Epithelial cell of proximal tubule (primary cell): ENCODE measurements around the gene DUSP22. TPM values are rescaled to one million over a fixed set of nuclear protein-coding genes. Genes with fewer than 3 reads are reported as not detected.

Experiments used
- DNase-seq: peaks from one replicate; pipeline ENCODE4 v3.0.0-alpha.2; 2011; ENCODE audit warnings: low read depth
- H3K4me3 ChIP-seq: 2 replicates; pipeline ENCODE4 v1.5.1; 2011; ENCODE audit warnings: low read depth, mild to moderate bottlenecking, low read length
- total RNA-seq: library from RNA; depleted of rRNA; stranded (reverse); fragments of >200 nt; gene quantifications from 2 replicates; pipeline ENCODE4 v1.2.3, GENCODE V29; 2015
- TF ChIP-seq, protein P1 (sequence below): conservative IDR thresholded peaks from 2 replicates; pipeline ENCODE4 v1.5.1; 2012; ENCODE audit warnings: low read depth, mild to moderate bottlenecking, low read length

The DUSP22 gene
- total RNA-seq, 1 donor from 2014 or later: 25.3 TPM

DNA sequence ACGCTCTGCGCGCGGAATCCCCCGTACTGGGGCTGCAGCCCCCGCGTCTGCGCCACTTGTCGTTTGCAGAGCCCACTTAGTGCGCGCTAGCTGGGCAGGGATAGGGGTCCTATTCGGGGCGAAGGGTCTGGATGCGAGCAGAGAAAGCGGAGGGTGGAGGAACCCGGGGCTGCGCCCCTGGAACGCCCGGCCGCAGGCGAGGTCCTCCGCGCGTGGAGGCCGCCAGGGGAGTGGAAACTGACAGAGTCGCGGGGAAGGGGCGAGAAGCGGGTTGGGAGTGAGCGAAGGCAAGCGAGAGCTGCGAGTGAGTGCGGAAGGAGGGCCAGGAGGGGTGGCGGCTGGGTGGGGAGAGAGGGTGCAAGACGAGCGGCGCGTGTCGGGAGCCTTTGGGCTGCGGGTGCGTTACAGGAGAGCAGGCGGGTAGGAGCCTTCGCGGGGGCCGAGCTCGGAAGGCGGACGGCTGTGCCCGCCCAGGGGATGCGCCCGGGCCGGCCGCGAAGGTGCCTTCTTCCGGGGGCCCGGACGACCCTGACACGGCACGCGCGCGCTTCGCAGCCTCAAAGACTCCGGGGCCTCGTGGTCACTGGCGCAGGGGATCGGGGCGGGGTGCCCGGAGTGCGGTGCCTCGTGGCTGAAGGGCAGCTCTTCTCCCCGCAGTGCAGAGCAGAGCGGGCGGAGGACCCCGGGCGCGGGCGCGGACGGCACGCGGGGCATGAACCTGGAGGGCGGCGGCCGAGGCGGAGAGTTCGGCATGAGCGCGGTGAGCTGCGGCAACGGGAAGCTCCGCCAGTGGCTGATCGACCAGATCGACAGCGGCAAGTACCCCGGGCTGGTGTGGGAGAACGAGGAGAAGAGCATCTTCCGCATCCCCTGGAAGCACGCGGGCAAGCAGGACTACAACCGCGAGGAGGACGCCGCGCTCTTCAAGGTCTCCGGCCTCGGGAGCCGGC lies 100.4 kb downstream of the DUSP22 start:
- H3K4me3 ChIP-seq: peak overlapping the region; percentile 45
- TF ChIP-seq, protein P1, sequence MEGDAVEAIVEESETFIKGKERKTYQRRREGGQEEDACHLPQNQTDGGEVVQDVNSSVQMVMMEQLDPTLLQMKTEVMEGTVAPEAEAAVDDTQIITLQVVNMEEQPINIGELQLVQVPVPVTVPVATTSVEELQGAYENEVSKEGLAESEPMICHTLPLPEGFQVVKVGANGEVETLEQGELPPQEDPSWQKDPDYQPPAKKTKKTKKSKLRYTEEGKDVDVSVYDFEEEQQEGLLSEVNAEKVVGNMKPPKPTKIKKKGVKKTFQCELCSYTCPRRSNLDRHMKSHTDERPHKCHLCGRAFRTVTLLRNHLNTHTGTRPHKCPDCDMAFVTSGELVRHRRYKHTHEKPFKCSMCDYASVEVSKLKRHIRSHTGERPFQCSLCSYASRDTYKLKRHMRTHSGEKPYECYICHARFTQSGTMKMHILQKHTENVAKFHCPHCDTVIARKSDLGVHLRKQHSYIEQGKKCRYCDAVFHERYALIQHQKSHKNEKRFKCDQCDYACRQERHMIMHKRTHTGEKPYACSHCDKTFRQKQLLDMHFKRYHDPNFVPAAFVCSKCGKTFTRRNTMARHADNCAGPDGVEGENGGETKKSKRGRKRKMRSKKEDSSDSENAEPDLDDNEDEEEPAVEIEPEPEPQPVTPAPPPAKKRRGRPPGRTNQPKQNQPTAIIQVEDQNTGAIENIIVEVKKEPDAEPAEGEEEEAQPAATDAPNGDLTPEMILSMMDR: no peak

DNA sequence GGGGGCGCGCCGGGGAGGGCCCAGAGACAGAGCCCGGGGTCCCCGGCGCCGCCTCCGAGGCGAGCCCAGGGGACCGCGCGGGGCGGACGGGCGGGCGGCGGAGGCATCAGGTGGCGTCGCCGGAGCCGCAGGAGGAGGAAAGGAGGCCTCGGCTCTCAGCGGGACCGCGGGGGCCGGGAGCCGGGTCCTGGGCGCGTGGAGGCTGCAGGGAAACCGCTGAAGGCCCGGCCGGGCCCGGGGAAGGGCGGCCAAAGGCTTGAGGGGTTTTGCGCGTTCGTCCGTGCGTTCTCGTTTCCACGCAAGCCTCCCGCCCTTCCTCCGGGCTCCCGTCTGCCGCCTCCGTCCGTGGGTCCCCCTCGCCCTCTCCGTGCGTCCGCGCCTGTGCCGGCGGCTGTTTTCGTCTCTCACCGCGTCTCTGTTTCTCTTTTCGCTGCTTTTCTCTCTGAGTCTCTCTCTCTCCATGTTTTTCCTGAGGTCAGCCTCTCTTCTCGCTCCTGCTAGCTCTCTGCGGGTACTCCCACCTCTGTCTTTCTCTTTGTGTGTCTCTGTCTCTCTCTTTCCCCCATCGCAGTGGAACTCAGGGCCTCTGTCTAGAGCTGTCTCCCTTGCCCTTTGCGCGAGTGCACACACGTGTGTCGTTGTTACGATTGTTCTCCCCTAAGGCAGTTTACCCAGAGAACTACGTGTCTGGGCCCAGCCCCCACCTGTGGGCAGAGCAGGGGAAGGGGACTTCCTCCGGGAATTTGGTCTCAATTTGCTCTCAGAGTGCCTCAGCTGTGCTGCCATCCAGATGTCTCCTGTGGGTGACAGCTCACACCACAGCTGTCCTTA lies 101.3 kb downstream of the DUSP22 start:
- TF ChIP-seq, protein P1: no peak
- no peak for DNase-seq
- peak overlapping the region; percentile 45 for H3K4me3 ChIP-seq

More for the DNA sequence above, 100.4 kb downstream of the DUSP22 start:
- no peak for DNase-seq

DNA sequence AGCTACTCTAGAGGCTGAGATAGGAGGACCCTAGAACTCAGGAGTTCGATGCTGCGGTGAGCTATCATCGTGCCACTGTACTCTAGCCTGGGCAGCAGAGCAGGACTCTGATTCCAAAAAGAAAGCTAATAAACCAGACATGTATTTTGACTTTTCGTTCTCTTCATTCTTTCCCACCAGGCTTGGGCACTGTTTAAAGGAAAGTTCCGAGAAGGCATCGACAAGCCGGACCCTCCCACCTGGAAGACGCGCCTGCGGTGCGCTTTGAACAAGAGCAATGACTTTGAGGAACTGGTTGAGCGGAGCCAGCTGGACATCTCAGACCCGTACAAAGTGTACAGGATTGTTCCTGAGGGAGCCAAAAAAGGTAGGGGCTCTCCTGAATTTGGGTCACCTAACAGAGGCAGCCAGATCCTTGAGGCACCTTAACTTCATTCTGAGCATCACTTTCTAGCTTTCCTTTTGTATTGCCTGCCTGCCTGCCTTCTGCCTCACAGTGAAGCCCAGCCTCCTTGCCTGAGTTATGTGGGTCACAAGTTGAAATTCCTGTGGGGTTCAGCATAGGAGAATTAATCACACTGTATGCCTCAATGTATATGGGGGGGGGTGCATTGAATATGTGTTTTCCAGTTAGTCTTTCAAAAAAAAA lies 102.5 kb downstream of the DUSP22 start:
- no peak overlapping the region for H3K4me3 ChIP-seq
- TF ChIP-seq, protein P1: no peak
- DNase-seq: no peak

DNA sequence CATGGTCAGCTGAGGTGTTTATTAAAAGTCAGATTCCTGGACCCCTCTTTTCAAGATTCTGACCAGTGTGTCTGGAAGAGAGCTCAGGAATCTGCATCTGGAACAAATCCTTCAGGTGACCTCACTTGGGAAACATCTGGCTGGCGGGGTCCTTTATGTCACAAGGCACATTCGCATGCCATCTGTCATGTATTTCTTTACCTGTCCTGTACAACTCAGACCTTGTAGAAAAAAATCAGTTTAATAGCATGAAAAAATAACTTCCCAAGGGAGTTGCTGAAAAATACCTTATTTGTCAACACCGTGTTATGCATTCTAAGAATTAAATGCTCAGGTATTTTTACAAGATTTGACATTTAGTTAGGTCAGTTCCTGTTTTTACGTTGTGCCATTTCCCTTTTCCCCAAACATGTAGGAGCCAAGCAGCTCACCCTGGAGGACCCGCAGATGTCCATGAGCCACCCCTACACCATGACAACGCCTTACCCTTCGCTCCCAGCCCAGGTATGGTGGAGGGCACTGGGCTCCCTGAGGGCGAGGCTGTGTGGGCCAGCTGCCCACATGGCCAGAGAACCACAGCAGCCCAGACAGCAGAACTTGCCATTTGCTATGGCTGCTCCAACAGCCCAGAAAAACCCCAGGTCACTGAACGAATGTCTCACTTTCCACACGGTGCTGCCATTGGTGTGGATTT lies 103.3 kb downstream of the DUSP22 start:
- DNase-seq: no peak
- H3K4me3 ChIP-seq: no peak overlapping the region
- TF ChIP-seq, protein P1: no peak

DNA sequence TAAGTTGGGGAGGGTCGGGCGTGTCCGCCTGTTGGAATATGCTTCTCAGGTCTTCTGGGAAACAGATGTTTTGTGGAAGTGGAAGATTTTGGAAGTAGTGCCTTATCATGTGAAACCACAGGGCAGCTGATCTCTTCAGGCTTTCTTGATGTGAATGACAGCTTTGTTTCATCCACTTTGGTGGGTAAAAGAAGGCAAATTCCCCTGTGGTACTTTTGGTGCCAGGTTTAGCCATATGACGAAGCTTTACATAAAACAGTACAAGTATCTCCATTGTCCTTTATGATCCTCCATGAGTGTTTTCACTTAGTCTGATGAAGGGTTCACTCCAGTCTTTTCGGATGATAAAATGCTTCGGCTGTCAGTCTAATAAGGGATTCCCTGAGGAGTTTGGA lies 103.8 kb downstream of the DUSP22 start:
- TF ChIP-seq, protein P1: no peak
- H3K4me3 ChIP-seq: no peak overlapping the region
- DNase-seq: no peak

DNA sequence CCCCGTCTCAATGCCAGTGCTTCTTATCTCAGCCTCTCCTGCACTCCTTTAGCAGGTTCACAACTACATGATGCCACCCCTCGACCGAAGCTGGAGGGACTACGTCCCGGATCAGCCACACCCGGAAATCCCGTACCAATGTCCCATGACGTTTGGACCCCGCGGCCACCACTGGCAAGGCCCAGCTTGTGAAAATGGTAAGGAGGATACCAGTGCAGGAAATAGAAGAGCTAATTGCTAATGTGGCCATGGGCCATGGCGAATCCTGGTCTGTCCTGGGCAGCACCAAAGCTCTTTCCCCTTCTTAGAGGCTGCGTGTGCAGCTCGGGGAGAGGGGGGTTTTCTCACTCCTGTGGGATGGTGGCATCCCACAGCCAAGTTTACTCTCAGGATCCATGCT lies 104.8 kb downstream of the DUSP22 start:
- no peak for DNase-seq
- H3K4me3 ChIP-seq: no peak overlapping the region
- TF ChIP-seq, protein P1: no peak
